HG03565 (cell line): Measurements from ENCODE around the gene ZNF503.

ENCODE experiments used
- ATAC-seq: cut with Tn5 transposase; IDR thresholded peaks from one replicate; pipeline ENCODE4 v1.9.1; 2021; ENCODE audit warnings: mild to moderate bottlenecking, moderate library complexity; ENCODE audit not compliant: unreplicated experiment

The ZNF503 gene, protein sequence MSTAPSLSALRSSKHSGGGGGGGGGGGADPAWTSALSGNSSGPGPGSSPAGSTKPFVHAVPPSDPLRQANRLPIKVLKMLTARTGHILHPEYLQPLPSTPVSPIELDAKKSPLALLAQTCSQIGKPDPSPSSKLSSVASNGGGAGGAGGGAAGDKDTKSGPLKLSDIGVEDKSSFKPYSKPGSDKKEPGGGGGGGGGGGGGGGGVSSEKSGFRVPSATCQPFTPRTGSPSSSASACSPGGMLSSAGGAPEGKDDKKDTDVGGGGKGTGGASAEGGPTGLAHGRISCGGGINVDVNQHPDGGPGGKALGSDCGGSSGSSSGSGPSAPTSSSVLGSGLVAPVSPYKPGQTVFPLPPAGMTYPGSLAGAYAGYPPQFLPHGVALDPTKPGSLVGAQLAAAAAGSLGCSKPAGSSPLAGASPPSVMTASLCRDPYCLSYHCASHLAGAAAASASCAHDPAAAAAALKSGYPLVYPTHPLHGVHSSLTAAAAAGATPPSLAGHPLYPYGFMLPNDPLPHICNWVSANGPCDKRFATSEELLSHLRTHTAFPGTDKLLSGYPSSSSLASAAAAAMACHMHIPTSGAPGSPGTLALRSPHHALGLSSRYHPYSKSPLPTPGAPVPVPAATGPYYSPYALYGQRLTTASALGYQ

DNA sequence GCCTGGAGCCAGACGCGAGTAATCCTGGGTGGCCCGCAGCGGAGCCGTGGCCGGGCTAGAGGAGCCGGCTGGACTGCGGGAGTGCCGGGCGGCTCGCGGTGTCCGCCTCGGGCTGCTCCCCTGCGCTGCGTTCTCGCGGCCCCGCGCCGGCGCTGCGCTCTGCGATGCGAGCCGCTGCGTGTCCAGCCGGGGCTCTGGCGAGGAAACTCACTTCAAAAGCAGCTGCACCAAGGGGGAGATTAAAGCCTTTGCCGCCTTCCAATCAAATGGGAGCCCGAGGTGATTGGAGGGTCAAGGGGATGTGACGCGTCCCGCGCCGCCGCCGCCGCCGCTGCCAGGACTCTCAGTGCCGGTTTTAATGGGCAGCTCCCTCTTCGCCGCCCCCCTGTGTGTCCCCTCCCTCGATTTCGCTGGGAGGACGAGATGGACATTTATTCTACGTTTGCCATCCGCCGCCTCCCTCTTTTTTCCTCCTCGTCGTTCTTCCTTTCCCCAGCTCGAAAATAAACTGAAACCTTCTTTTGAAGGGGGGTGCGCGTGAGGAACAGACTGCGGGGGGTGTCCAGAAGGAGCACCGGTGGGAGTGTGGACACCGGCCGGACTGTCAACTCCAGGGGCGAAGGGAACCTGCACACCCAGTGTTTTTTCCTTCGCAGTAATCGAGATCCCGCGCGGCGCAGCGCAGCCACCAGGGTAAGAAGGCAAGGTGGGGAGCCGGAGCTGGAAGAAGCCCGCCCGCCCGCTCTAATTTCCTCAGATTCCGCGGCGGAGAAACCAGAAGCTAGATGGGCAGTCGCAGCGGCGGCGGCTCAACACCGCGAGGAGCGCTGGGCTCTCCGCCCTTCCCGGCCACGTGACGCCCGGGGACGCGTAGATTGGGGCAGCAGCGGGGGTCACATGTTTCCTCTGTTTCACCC, at the start of gene ZNF503:
Gene ZNF503 (minus strand): TSS at position 196 of the 917 bp plus-strand sequence. CDS start 345 bp downstream, outside the sequence.
- no peak for ATAC-seq

DNA sequence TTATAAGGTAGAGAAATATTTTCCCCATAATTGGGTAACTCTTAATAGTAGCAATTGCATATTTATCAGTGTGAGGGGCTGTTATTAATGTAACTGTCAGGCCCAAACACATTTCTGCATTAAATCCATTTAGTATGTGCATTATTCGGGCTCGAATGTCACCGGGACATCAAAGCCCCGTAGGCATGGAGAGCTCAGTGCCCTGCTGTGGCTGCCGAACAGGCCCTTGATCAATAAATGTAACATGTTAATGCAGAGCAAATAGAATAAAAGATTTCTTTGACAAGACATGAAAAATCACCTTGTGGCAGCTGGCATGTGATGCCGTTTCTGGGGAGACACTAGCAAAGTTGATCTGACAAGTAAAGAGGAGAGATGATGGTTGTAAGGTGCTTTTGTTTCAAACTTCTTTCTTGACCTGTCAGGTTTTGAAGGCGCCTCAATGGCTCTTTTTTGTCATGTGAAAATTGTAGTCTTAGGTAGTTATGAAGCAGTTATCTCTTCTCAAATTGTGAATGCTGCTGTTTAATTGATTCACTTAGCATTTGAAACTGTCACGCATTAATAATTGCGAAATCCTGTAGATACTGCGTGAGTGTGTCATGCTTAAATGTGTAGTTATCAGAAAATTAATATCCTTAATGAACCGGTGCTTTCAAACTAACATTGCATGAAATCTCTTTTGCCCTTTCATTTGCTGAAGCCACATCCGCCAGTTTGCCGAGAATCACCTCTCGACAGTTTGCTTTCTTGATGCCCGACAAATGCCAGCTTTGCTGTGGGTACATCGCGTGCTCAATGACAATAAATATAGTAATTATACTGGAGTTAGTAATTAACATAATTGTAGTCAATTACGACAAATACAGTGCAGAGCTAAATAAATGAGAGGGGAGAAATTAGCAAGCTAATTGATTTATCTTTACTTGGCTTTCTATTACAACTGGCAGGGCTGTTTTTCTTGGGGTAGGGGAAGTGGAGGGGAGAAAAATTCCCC, 49.4 kb upstream of the ZNF503 start:
- ATAC-seq: no peak

DNA sequence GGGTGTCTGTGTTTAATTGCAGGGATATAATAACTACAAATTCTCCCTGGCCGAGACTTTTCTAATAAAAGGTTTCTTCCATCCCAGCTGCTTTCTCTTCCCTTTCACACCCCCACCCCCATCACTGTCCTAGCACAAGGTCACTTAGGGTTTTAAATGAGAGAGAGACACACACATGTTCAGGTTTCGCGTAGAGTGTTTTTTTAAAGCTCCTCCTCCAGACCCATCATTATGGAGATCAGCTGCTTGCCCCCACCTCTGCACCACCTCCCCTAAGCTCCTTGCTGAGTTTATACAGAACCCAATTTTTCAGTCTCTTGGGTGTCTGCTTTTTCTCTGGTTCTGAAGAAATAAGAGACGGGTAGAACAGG, 48.5 kb upstream of the ZNF503 start:
- no peak for ATAC-seq

DNA sequence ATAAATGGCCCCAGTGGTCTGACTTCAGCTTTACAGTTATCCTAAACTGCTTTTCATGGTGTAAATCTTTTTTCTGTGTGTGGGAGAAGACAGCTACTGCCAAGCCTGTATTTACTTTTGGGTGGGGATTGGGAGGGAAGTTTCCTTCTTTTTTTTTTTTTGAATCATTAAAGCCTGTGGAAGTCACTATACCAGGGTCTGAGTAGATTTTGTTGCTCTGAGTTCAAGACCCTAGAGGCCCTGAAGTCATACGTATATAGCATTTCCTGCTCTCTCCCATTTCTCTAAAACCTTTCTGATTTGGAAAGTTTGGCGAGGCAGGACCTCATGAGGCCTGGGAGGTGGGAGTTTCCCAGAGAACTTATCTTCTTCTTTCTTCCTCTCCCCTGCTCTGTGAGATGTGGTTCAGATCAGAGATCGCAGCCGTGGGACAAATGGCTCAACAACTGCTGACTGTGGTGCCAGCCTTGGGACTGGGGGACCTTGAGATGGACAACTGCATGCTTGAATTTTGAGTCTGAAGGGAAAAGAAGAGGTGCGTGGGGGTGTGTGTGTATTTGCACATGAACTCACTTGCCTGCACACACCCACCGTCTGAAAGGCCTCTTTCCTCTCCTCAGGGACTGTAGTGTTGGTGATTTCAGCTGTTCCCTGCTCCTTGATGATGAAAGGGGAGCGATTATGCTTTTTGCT, 48.0 kb upstream of the ZNF503 start:
- ATAC-seq: no peak

DNA sequence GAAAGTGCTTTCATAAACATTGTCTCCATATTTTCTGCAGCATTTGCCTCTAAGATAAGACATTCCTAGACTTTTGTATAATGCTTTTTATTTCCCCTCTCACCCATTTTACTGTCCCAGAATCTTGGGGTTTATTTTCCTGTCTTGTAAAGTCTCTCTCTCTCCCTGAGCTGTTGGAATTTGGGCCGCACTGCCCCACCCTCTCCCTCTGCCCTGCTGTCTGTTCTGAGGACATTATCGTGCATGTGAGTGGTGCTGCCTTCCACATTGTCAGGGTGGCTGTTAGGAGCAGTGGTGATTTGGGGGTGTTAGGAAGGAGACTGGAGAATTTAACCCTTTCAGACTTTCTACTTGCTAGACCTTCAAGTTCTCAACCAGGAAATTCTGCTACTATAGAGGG, 46.6 kb upstream of the ZNF503 start:
- ATAC-seq: no peak

DNA sequence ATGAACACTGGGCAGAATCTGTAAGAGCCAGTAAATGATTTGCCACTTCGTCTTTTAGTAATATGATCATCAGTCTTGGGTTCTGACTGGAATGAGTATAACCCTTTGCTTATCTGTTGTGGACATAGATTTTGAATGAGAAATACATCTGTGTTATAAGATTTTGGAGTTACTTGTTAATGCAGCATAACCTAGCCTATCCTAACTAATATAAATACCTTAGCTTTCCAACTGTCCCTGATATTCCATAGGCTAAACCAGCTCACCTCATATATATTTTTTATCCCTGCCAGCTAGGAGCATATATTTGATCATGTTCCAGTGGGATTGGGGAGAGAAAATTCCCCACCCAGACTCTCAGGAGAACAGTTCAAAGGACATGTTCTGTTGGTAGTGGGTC, 44.9 kb upstream of the ZNF503 start:
- no peak for ATAC-seq

DNA sequence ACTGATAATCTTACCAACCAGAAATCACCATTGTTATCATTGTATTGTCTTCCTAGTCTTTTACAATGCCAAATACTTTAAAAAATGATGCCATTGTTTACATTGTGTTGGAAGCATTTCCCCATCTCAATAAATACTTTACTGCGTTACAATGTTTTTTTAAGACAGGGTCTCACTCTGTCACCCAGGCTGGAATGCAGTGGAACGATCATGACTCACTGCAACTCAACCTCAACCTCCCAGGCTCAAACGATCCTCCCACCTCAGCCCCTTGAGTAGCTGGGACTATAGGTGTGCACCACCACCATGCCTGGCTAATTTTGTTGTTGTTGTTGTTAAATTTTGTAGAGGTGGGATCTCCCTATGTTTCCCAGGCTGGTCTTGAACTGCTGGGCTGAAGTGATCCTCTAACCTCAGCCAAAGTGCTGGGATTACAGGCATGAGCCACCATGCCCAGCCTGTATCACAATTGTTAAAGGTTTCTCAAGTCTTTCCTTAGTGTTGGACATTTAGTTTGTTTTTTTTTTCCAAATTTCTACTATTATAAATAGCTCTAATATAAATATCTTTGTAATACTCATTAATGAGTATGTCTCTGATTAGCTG, 43.3 kb upstream of the ZNF503 start:
- no peak for ATAC-seq

DNA sequence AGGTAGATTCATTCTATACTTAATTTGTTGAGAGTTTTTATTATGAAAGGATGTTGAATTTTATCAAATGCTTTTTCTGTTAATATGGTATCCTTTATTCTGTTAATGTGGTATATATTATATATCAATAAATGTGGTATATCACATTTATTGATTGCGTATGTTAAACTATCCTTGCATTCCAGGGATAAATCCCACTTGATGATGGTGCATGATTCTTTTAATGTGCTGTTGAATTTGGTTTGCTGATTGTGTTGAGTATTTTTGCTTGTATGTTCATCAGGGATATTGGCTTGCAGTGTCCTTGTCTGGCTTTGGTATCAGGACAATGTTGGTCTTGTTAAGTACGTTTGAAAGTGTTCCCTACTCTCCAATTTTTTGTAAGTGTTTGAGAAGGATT, 41.8 kb upstream of the ZNF503 start:
- ATAC-seq: no peak

DNA sequence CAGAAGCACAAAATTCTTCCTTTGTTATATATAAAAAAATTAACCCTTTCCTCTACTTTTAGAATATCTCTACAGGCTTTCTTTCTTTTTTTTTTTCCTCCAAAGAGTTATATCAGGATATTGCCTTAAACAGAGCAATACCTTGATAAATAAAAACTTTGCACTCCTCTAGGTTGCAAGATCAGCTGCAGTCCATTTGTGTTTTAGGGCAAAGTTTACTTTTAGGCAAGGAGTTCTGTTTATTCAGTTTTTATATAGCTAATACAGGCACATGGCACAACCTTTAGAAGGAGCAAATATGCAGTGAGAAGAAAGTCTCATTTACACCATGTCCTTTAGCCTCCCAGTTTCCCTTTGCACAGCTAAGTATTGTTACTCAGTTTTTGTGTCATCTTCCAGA, 40.1 kb upstream of the ZNF503 start:
- no peak for ATAC-seq

DNA sequence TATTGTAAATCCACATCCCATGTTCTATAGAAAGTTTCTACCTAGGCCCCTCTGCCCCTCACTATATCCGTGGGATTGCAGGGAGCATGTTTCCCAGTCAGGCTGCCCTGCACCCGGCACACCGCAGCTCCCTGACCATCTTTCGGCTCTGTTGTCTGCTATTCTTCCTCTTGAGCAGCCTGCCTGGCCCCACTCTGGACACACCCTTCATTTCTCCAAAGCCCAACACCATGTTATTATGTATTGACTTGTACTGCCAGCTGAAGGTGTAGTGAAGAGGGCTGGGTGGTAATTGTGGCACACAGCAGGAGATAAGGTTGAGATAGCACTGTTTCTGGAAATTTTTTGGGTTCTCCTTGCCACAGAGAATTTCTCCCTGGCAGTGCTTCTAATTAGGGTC, 39.6 kb upstream of the ZNF503 start:
- no peak for ATAC-seq

DNA sequence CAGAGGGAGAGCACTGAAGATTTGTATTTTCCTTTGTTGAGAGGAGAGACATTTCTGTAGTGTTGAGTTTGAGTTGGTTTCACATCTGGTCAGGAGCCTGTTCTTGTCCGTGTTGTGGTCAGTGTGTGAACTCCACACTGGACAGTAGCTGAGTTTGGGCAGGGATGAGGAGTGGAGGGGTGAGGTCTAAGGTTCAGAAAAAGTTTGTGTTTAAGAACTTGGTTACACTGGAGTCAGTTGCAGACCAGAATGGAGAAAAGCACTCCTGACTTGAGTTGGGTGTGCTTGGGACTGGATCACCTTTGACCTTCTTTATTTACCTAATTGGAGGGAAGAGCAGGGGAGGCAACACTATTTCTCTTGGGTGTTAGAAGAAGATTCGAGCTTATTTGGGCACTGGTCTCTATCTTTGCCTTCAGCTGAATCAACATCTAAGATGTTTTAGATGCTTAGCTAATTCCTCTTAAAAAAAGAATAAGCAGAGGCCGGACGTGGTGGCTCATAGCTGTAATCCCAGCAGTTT, 38.8 kb upstream of the ZNF503 start:
- ATAC-seq: no peak

DNA sequence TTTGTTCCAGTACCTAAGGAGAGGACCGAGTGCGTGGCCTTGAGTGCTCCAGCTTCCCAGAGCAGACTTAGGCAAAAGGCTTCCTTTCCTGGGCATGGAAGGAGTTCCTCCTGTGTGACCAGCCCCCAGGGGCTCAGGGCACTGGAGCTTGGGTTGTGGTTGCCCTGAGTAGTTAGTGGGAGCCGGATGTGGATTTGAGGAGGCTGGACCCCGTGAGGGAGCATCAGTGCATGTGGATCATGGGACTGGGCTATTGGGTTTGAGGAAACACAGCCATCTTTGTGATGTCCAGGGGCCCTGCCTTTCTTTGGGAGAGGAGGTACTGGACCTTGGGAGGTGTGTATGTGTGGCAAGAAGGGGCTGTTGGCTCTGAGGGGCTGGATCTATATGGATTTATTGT, 38.2 kb upstream of the ZNF503 start:
- ATAC-seq: no peak

DNA sequence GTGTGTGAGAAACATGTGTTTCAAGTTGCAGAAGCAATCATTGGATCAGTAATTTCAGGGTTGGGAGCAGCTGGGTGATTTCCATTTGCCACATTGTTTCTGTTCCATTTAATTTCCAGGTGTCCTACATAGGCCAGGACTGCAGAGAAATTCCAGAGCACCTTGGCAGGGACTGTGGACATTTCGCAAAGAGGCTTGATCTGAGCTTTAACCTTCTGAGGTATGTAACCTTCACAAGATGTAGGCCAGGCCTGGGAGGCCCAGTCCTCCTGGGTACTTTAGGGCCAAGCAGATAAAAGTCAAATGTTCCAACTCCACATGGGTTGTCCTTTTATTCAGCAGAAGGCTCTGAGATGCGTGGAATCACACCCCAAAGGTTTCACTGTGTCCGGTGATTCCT, 36.7 kb upstream of the ZNF503 start:
- no peak for ATAC-seq

DNA sequence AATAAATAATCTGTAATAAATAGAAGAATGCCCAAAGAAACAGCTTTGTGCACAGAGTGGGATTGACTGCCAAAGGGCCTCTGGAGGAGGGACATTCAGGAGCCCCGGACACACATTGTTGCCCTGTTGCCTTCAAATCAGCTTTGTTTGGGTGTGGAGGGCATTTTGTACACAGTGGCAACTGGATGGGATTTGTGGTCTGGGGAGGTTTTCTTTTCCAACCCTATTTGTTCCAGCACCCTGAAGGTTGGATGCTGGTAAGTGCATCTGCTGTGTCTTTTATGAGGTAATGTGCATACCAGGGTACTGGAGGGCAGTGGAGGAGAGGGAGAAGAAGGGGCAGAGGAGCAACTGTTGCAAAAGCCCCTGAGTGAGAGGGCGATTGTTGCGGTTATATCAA, 36.1 kb upstream of the ZNF503 start:
- ATAC-seq: no peak

DNA sequence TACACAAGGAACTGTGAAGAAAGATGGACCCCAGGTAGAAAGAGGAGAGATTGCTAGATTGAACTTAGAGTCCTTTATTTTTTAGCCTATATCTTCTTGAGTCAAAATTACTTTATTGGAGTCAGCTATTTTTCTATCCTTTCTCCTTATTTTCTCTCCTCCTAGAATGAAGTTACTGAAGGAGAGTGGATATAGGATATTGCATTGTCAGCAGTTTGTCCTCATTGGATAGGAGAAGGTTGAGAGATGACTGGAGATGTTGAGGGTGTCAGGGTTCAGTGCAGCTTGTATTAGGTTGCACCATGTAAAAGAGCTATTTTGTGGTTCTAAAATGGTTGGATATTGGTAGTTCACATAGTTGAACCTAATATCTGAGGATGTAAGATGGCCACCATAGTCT, 35.3 kb upstream of the ZNF503 start:
- no peak for ATAC-seq

DNA sequence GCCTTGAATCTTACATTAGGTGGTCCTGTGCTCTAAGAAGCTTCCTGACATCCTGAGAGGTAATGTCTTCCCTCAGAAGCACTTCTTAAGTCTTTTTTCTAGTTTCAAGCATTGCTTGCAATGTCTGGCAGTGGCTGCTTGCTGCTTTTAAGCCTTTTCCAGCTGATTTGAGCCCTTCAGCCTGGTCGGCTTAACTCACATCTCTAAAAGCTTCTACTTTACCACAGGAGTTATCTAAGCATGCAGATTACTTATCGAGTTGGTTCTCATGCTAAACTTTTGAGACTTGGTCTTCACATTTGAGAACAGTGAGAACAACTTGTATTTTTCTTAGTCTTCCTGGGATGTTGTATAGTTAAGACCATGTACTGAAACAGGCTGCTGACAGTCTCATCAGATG, 33.7 kb upstream of the ZNF503 start:
- no peak for ATAC-seq

DNA sequence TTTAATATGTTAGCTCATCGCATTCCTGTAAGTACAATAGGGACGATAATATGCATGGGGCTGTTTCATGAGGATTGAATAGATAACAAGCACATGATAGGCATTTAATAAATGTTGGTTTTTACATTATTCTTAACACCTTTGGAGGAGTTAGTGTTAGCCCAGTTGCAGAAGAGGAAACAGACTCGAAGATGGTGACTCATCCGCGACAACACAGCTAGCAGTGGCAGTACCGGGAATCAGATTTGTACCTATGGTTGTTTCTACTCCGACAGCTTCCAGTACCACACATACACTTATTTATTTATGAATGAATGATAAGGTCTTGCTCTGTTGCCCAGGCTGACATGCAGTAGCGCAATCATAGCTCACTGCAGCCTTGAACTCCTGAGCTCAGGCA, 32.7 kb upstream of the ZNF503 start:
- no peak for ATAC-seq

DNA sequence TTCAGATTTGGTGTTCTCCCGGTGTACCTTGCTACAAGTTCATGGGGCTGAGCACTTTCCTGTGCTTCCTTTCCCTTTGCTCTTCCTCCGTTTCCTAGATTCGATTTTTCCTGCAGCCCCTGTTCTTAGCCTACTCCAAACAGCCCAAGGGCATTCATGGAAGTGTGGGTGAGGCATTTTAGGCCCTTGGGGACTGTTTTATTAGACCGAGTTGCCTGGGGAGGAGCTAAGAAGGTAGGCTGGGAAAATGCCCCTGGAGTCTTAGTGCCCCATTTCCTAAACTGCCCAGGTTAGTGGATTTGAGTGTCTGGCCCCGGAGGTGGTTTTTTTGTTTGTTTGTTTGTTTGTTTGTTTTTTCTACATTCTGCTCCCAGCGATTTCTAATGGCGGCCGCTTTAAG, 31.7 kb upstream of the ZNF503 start:
- ATAC-seq: no peak

DNA sequence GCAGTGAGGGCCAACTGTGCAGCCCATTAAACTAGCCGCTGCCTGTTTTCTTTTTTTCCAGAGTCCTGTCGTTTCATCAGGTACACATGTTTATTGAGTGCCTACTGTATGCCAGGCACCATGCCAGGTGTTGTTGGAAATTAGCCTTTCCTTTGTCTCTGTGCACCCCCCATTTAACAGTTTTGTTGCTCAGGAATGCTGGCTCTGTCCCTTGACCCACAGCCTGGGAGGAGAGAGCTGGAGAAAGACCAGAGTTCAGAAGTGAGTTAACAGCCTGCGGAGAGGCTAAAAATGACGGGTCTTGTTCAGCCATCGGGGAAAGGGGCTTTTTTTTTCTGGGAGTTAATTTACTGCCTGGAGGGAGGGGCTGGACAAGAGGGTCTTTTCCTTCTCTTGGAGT, 31.2 kb upstream of the ZNF503 start:
- ATAC-seq: no peak
